IPS-18a (cell line): ENCODE measurements around the gene ITSN1.
"Not testable (repeated sequence)": the region's sequence is repeated elsewhere in the genome, so short reads cannot be mapped to it uniquely, and the experiment has no call there.

Source experiments
- H3K27ac ChIP-seq: one replicate; pipeline ENCODE4 v1.5.1; 2013; ENCODE audit warnings: low read length
- H3K27me3 ChIP-seq: one replicate; pipeline ENCODE4 v1.6.1; 2013; ENCODE audit warnings: mild to moderate bottlenecking, low read length; ENCODE audit not compliant: control insufficient read depth, insufficient read depth
- H3K36me3 ChIP-seq: one replicate; pipeline ENCODE4 v1.6.1; 2013; ENCODE audit warnings: low read depth, low read length; ENCODE audit not compliant: control insufficient read depth
- H3K4me1 ChIP-seq: one replicate; pipeline ENCODE4 v1.6.1; 2013; ENCODE audit warnings: low read depth, low read length; ENCODE audit not compliant: control insufficient read depth
- H3K4me3 ChIP-seq: one replicate; pipeline ENCODE4 v1.5.1; 2013; ENCODE audit warnings: low read length
- H3K9ac ChIP-seq: one replicate; pipeline ENCODE4 v1.6.1; 2013; ENCODE audit warnings: mild to moderate bottlenecking, low read length, moderate library complexity
- H3K9me3 ChIP-seq: one replicate; pipeline ENCODE4 v1.6.1; 2013; ENCODE audit warnings: low read depth, low read length; ENCODE audit not compliant: control insufficient read depth

ITSN1 gene

GRCh38 chr21:33668180-33668579, 25.9 kb downstream of the ITSN1 start:
- Histone ChIP-seq H3K9me3 (no peaks in the 10 kb centered on the region), H3K9ac (no peak overlapping the region), H3K36me3 (no peaks in the 10 kb centered on the region), H3K4me1 (peaks cover 7% of the 10 kb centered on the region), H3K4me3 (no peak overlapping the region), H3K27ac (no peak overlapping the region), H3K27me3 (no peaks in the 10 kb centered on the region)

GRCh38 chr21:33668620-33669019, 26.3 kb downstream of the ITSN1 start:
- Histone ChIP-seq H3K4me1 (peaks cover 10% of the 10 kb centered on the region), H3K27me3 (no peaks in the 10 kb centered on the region), H3K9me3 (no peaks in the 10 kb centered on the region), H3K36me3 (no peaks in the 10 kb centered on the region), H3K9ac (no peak overlapping the region), H3K4me3 (no peak overlapping the region), H3K27ac (no peak overlapping the region)

- Histone ChIP-seq H3K9me3 (no peaks in the 10 kb centered on the region), H3K9ac (no peak overlapping the region), H3K4me3 (no peak overlapping the region), H3K4me1 (peaks cover 17% of the 10 kb centered on the region), H3K27ac (no peak overlapping the region), H3K36me3 (no peaks in the 10 kb centered on the region), H3K27me3 (no peaks in the 10 kb centered on the region)
Observed at GRCh38 chr21:33670076-33670978, 28.0 kb downstream of the ITSN1 start.

- Histone ChIP-seq H3K9me3 (no peaks in the 10 kb centered on the region), H3K4me1 (peaks cover 23% of the 10 kb centered on the region), H3K27ac (no peak overlapping the region), H3K27me3 (no peaks in the 10 kb centered on the region), H3K36me3 (no peaks in the 10 kb centered on the region), H3K9ac (no peak overlapping the region), H3K4me3 (no peak overlapping the region)
Observed at GRCh38 chr21:33673473-33673872, 31.2 kb downstream of the ITSN1 start.

- Histone ChIP-seq H3K9me3 (no peaks in the 10 kb centered on the region), H3K27me3 (no peaks in the 10 kb centered on the region), H3K4me3 (no peak overlapping the region), H3K36me3 (no peaks in the 10 kb centered on the region), H3K9ac (no peak overlapping the region), H3K27ac (peak overlapping the region; percentile 28), H3K4me1 (peaks cover 25% of the 10 kb centered on the region)
Observed at GRCh38 chr21:33674226-33674625, 31.9 kb downstream of the ITSN1 start.

GRCh38 chr21:33676666-33677065, 34.4 kb downstream of the ITSN1 start:
- not testable (repeated sequence) for H3K9me3 ChIP-seq, H3K27me3 ChIP-seq, H3K9ac ChIP-seq, H3K4me3 ChIP-seq, H3K27ac ChIP-seq, H3K36me3 ChIP-seq
- H3K4me1 ChIP-seq = peaks cover 21% of the 10 kb centered on the region

GRCh38 chr21:33677450-33677849, 35.1 kb downstream of the ITSN1 start:
- no peak overlapping the region for H3K4me3 ChIP-seq
- no peaks in the 10 kb centered on the region for H3K9me3 ChIP-seq
- H3K36me3 ChIP-seq = no peaks in the 10 kb centered on the region
- H3K9ac ChIP-seq = no peak overlapping the region
- H3K27ac ChIP-seq = no peak overlapping the region
- peaks cover 21% of the 10 kb centered on the region for H3K4me1 ChIP-seq
- H3K27me3 ChIP-seq = no peaks in the 10 kb centered on the region

- peaks cover 38% of the 10 kb centered on the region for H3K4me1 ChIP-seq
- H3K27me3 ChIP-seq = no peaks in the 10 kb centered on the region
- H3K4me3 ChIP-seq = no peak overlapping the region
- H3K9me3 ChIP-seq = no peaks in the 10 kb centered on the region
- H3K27ac ChIP-seq = no peak overlapping the region
- H3K9ac ChIP-seq = no peak overlapping the region
- H3K36me3 ChIP-seq = no peaks in the 10 kb centered on the region
Observed at GRCh38 chr21:33680870-33681269, 38.6 kb downstream of the ITSN1 start.

GRCh38 chr21:33682992-33683627, 40.8 kb downstream of the ITSN1 start:
- Histone ChIP-seq H3K27me3 (no peaks in the 10 kb centered on the region), H3K36me3 (no peaks in the 10 kb centered on the region), H3K9me3 (no peaks in the 10 kb centered on the region), H3K4me1 (peaks cover 57% of the 10 kb centered on the region), H3K4me3 (no peak overlapping the region), H3K9ac (no peak overlapping the region), H3K27ac (peak overlapping the region; percentile 65)

- Histone ChIP-seq H3K27ac (peak overlapping the region; percentile 84), H3K9me3 (no peaks in the 10 kb centered on the region), H3K4me1 (peaks cover 54% of the 10 kb centered on the region), H3K9ac (peak overlapping the region; percentile 53), H3K27me3 (no peaks in the 10 kb centered on the region), H3K36me3 (no peaks in the 10 kb centered on the region), H3K4me3 (peak overlapping the region; percentile 56)
Observed at GRCh38 chr21:33684068-33684467, 41.8 kb downstream of the ITSN1 start.

- Histone ChIP-seq H3K9ac (peak overlapping the region; percentile 53), H3K27ac (peak overlapping the region; percentile 84)
Observed at GRCh38 chr21:33684923-33685560, 42.7 kb downstream of the ITSN1 start.

More at GRCh38 chr21:33684923-33685560, 42.7 kb downstream of the ITSN1 start:
- Histone ChIP-seq H3K4me3 (peak overlapping the region; percentile 56), H3K27me3 (no peaks in the 10 kb centered on the region), H3K36me3 (no peaks in the 10 kb centered on the region), H3K4me1 (peaks cover 54% of the 10 kb centered on the region), H3K9me3 (no peaks in the 10 kb centered on the region)
